ENCODE measurements around the gene MARCHF10. TPM values are rescaled to one million over a fixed set of nuclear protein-coding genes. Genes with fewer than 3 reads are reported as not detected.
A peak's percentile ranks its signal among the peaks of the same experiment; 100 is the strongest.
"Not testable (repeated sequence)": the region's sequence is repeated elsewhere in the genome, so short reads cannot be mapped to it uniquely, and the experiment has no call there.

Gene MARCHF10
- 0.11 and 0.13 TPM in 2 replicates for total RNA-seq (2014; rRNA removed)
- polyA plus RNA-seq (2012): 0.44 TPM

GRCh38 chr17:62807812-62808575, at the start of gene MARCHF10:
Gene MARCHF10, minus strand, starts transcription at chr17:62808314. Its CDS starts 6,579 bp downstream, at chr17:62801735.
- no peak for DNase-seq (ENCODE audit: low read depth)

- DNase-seq (ENCODE audit: low read depth): no peak
These were observed 49.4 kb upstream of the MARCHF10 start for GRCh38 chr17:62857526-62857925.

GRCh38 chr17:62856594-62856993, 48.5 kb upstream of the MARCHF10 start:
- no peak for DNase-seq (ENCODE audit: low read depth)

GRCh38 chr17:62855156-62855555, 47.0 kb upstream of the MARCHF10 start:
- no peak for DNase-seq (ENCODE audit: low read depth)

- no peak for DNase-seq (ENCODE audit: low read depth)
These were observed 46.1 kb upstream of the MARCHF10 start for GRCh38 chr17:62854098-62854680.

GRCh38 chr17:62852195-62852594, 44.1 kb upstream of the MARCHF10 start:
- no peak for DNase-seq (ENCODE audit: low read depth)

GRCh38 chr17:62849591-62850415, 41.7 kb upstream of the MARCHF10 start:
- DNase-seq (ENCODE audit: low read depth): peak; percentile 8

- no peak for DNase-seq (ENCODE audit: low read depth)
These were observed 40.2 kb upstream of the MARCHF10 start for GRCh38 chr17:62848334-62848733.

- no peak for DNase-seq (ENCODE audit: low read depth)
These were observed 39.3 kb upstream of the MARCHF10 start for GRCh38 chr17:62847426-62847825.

GRCh38 chr17:62840871-62841270, 32.8 kb upstream of the MARCHF10 start:
- DNase-seq (ENCODE audit: low read depth): no peak

- DNase-seq (ENCODE audit: low read depth): not testable (repeated sequence)
These were observed 25.7 kb upstream of the MARCHF10 start for GRCh38 chr17:62833816-62834215.

GRCh38 chr17:62832405-62832804, 24.3 kb upstream of the MARCHF10 start:
- DNase-seq (ENCODE audit: low read depth): no peak

GRCh38 chr17:62831066-62831465, 23.0 kb upstream of the MARCHF10 start:
- not testable (repeated sequence) for DNase-seq (ENCODE audit: low read depth)

- DNase-seq (ENCODE audit: low read depth): peak; percentile 19
These were observed 19.8 kb upstream of the MARCHF10 start for GRCh38 chr17:62827746-62828485.

GRCh38 chr17:62826956-62827355, 18.8 kb upstream of the MARCHF10 start:
- no peak for DNase-seq (ENCODE audit: low read depth)

- DNase-seq (ENCODE audit: low read depth): no peak
These were observed 17.1 kb upstream of the MARCHF10 start for GRCh38 chr17:62825182-62825581.

- peak; percentile 97 for DNase-seq (ENCODE audit: low read depth)
These were observed 16.4 kb upstream of the MARCHF10 start for GRCh38 chr17:62824290-62825131.

- peak; percentile 65 for DNase-seq (ENCODE audit: low read depth)
These were observed 15.2 kb upstream of the MARCHF10 start for GRCh38 chr17:62823111-62823893.

- no peak for DNase-seq (ENCODE audit: low read depth)
These were observed 14.2 kb upstream of the MARCHF10 start for GRCh38 chr17:62822080-62822904.

Data from LHCN-M2 (cell line).